GM18868 (cell line): ENCODE results near the gene VAPA.

Source experiments
- ATAC-seq: cut with Tn5 transposase; IDR thresholded peaks from one replicate; pipeline ENCODE4 v1.9.1; 2021; ENCODE audit warnings: mild to moderate bottlenecking, moderate library complexity; ENCODE audit not compliant: unreplicated experiment

The VAPA gene

DNA sequence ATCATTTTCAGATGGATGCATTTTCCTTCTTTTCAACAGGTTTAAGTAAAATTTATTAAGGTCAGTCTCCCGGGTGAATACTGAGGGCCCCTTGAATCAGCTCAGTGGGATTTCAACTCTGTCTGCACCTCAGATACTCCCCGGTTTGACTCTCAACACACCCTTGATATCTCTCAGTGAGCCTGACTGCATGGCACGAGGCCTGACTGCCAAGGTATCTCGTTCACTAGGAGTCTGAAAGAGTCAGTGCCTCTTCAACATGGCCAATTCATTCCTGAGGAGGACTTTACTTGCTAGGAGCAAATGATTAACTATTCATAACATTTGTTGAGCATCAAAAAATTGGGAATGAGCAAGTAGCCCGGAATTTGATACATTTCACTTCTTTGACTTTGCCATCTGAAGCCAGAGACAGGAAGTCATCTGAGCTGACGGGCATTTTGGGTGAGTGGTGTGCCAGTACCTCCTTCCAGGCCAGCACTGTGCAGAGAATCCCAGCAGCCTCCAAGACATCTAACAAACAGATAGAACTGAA lies 81.0 kb downstream of the VAPA start:
- ATAC-seq, result no peak

DNA sequence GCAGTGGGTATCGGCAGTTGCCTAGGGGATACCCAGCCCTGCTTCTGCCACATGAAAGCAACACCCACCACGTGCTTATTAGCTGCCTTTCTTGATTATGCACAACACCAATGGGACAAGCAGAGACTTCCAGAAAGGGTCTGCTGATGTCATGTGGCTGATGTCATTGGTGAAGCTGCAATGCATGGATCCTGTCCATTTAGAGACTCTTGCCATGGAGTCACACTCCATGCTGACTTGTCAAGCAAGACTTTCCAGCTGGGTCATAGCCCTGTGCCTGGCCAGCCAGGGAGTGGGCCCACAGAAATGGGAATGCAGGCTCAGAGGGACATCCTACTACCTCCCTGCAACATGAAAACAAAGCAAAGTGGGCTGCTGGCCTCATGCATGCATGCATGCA lies 81.8 kb downstream of the VAPA start:
- ATAC-seq, result no peak

GRCh38 chr18:9996094-9996493 lies 82.3 kb downstream of the VAPA start:
- ATAC-seq, result no peak

- no peak for ATAC-seq
These were observed 83.9 kb downstream of the VAPA start for GRCh38 chr18:9997711-9998110.

GRCh38 chr18:9998330-9998729 lies 84.5 kb downstream of the VAPA start:
- ATAC-seq, result no peak

GRCh38 chr18:10002280-10002679 lies 88.5 kb downstream of the VAPA start:
- ATAC-seq, result no peak

DNA sequence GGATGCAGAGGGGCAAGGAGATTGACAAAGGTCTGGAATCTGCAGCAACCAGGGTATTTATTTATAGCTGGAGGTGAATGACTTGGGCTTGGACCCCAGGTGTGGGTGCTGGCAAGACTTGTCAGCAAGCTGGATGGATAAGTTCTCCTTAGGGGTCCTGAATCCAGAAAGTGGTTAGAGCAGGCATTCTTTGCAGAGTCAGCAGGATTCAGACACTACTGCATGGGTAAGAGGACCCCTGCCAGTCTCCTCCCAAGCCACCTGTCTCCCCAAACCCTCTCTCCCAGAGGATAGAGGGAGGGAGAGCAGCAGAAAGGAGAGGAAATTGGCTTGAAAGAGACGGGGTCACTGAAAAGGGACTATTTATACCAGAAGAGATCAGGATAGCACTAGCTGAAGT lies 89.5 kb downstream of the VAPA start:
- no peak for ATAC-seq

DNA sequence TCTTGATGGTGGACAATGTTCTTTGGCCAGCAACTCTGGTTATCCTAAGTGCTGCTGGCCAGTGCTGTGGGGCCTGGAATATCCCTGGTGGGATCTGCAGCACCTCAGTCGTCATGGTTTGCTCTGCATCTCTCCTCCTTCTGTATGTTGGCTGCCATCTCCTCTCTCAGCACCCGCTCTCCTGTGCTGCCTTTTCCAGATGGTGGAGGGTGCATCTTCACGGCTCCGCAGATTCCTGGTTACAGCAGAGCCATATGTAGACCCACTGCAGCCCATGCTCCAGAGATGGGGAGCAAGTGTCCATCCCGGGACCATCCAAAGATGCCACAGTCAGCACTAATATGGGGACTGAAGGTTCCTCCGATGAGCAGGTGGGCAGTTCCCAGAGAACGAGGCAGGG lies 90.0 kb downstream of the VAPA start:
- no peak for ATAC-seq

- no peak for ATAC-seq
These were observed 92.6 kb downstream of the VAPA start for GRCh38 chr18:10006311-10006893.

GRCh38 chr18:10008006-10008647 lies 94.3 kb downstream of the VAPA start:
- no peak for ATAC-seq
